GM12878 (cell line): ENCODE data around the gene COL28A1. TPM values are rescaled to one million over a fixed set of nuclear protein-coding genes. Genes with fewer than 3 reads are reported as not detected.

Experiments
- CUX1 ChIP-seq: IDR thresholded peaks from 2 replicates; pipeline ENCODE4 v1.6.1; 2012; ENCODE audit warnings: improper control_type of control experiment, low read depth, low read length; ENCODE audit not compliant: insufficient replicate concordance
- IRF4 ChIP-seq: IDR thresholded peaks from 2 replicates; pipeline ENCODE4 v1.6.1; 2011; ENCODE audit warnings: low read depth, low read length
- TBL1XR1 ChIP-seq: IDR thresholded peaks from 2 replicates; pipeline ENCODE4 v1.6.1; 2012; ENCODE audit warnings: low read depth, low read length, improper control_type of control experiment
- polyA plus RNA-seq, 11 experiments: library from polyadenylated mRNA; depleted of rRNA in 4 of 11; unstranded in 6 of 11; stranded (reverse) in 5 of 11; fragments of >200 nt; fragmentation: Nextera tagmentation in 4 of 11; fragmentation: Illumina TruSeq in 1 of 11; extraction: Ambion mirVana in 4 of 11; extraction: Trizol in 1 of 11; gene quantifications; 1 replicate in 1 of 11; 2 replicates in 10 of 11; pipeline versions ENCODE4 v1.2.1 to v1.2.3, GENCODE V29; 2011 to 2016; ENCODE audit warnings: inconsistent platforms in 2 of 11, missing spikeins in 2 of 11, low read depth in 1 of 11
- total RNA-seq, 4 experiments: library from RNA; depleted of rRNA in 3 of 4; stranded (reverse); fragments of >200 nt in 3 of 4; fragmentation: Illumina TruSeq in 1 of 4; extraction: Trizol in 1 of 4; gene quantifications; 2 replicates each; pipeline versions ENCODE4 v1.2.1 to v1.2.3, GENCODE V29; 2013 to 2021

Gene COL28A1
- total and polyA plus RNA-seq, 10 of the 15 experiments (the other 5 are each of a cell fraction or from before 2014, with no cell fraction given), result 0.05 to 0.22 TPM; not detected in 8

GRCh38 chr7:7567898-7568531, 32.3 kb upstream of the COL28A1 start (continued):
- TF ChIP-seq CUX1, result peak; percentile 7
- no peak for TF ChIP-seq TBL1XR1
- TF ChIP-seq IRF4, result no peak
